ENCODE results near the gene RGS6.

DNA sequence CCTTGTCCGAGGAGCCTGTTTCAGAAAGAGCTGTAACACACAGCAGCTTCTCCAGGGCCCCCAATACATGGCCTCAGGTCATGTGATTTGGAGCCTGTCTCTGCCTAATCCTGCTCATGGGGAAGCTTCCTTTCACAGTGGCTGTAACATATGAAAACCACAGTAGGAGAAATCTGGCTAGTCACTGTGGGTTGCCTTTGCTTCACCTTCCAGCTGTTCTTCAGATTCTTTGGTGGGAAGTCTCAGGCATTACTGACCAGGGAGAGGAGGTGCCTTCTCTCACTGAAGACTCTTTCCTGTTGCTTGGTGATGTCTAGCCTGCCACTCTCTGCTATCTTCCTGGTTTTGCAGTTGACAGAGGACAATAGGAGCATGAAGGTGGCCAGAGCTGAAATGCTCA lies 611.1 kb downstream of the RGS6 start:
- TF ChIP-seq CTCF (IDR thresholded peaks at IDR 0.05; ENCODE audit: low read length) (no peak), EZH2 (IDR thresholded peaks at IDR 0.05; ENCODE audit: borderline replicate concordance, low read length) (no peak)

Data from OCI-LY1 (cell line).